GM19035 (cell line): ENCODE results near the gene MACROD1.
"Not testable (repeated sequence)": the region's sequence is repeated elsewhere in the genome, so short reads cannot be mapped to it uniquely, and the experiment has no call there.

Experiments
- ATAC-seq: cut with Tn5 transposase; IDR thresholded peaks from one replicate; pipeline ENCODE4 v1.9.1; 2021; ENCODE audit not compliant: unreplicated experiment

Gene MACROD1

DNA sequence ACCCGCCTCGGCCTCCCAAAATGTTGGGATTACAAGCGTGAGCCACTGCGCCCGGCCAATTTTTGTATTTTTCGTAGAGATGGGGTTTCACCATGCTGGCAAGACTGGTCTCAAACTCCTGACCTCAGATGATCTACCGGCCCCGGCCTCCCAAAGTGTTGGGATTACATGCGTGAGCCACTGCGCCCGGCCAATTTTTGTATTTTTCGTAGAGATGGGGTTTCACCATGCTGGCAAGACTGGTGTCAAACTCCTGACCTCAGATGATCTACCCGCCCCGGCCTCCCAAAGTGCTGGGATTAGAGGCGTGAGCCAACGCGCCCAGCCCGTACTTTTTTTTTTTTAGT is 192.0 kb downstream of the MACROD1 start:
- not testable (repeated sequence) for ATAC-seq

GRCh38 chr11:63970902-63971301 is 195.0 kb downstream of the MACROD1 start:
- ATAC-seq: no peak

- no peak for ATAC-seq
Measured at GRCh38 chr11:63969461-63969860, 196.5 kb downstream of the MACROD1 start.

GRCh38 chr11:63966444-63966843 is 199.5 kb downstream of the MACROD1 start:
- ATAC-seq: no peak

DNA sequence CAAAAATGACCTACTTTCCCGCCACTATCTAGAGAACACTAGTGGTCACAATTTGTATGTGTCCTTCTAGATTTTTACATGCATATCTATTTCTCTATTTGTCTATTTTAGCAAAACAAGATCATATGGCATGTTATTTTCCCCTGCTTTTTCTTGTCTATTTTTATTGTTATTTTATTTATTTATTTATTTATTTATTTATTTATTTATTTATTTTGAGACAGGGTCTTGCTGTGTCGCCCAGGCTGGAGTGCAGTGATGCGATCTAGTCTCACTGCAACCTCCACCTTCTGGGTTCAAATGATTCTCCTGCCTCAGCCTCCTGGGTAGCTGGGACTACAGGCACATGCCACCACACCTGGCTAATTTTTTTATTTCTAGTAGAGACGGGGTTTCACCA is 202.0 kb downstream of the MACROD1 start:
- not testable (repeated sequence) for ATAC-seq

DNA sequence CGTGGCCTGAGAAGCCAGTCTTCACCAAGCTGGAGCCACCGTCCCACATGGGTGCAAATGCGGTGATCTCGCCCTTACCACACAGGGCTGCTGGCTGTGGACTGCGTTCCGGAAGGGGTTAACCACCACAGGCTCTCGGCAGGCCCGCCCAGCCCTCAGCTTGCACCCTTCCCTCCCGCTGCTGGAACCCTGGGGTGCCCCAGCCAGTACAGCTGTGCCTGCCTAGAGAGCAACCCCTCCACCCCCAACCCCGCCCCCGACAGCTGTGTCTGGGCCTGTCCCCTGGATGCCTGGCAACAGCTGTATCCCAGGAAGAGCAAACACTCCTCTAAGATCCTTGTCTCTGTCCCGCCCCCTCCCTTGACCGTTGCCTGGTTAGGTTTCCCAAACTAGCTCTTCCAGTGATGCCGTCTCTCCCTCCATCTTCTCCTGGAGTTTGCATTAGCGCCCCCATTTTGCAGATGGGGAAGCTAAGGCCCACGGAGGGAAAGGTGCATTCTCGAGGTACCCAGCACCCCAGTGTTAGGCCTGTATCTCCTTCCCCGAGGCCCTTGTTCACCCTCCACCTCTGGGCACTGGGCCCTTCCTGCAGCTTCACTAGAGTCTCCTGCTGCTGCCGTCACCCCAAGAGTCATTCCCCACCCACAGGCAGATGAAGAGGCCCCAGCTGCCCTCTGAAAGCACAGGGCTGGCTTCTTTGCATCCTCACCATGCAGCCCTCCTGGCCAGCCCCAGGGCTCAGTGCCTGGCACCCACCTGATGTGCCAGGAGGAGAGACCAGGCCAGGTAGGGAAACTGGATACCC is 204.1 kb downstream of the MACROD1 start:
- no peak for ATAC-seq

- no peak for ATAC-seq
Measured at GRCh38 chr11:63958008-63958407, 207.9 kb downstream of the MACROD1 start.

DNA sequence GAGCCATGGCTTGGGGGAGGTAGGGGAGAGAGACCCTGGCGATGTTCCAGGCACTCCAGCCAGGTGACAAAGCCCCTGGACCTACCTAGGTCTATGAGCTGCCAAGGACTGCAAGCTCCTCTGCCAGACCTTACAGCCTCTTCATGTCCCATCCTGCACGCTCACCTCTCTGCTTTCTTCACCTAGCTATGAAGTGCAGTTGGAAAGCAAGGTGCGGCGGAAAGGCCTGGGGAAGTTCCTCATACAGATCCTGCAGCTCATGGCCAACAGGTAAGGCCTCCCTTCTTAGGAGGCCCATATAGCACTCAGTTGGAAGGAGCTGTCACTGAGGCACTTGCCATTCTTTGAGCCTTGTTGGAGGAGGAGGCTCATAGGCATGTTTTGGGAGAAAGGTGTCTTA is 213.3 kb downstream of the MACROD1 start:
- ATAC-seq: no peak

DNA sequence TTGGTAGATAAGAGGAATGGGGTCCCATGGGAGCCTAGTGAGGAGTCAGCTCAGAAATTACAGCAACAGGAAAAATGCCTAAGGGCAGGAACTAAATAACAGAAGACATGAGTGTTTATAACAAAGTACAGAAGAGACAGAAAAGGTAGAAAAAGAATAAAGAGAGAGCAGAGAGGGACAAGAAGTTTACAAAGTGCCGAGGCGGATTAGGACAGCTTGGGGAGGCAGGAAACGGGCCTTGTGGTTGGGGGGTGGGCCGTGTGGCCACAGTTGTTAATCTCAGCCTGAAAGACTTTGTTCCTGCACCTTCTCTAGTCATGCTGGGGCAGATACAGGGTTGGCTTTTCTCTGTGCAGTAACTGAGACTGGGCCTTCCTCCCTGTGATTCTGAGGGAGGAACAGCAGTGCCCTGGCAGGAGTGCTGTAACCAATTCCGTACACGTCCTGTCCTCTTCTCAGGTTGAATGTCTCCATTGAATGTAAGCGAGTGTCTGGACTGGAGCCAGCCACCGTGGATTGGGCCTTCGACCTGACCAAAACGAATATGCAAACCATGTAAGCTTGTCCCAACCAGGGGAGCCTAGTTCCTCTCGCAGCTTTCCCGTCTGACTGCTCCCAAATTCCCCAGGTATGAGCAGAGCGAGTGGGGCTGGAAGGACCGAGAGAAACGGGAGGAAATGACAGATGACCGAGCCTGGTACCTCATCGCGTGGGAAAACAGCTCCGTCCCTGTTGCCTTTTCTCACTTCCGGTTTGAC is 214.0 kb downstream of the MACROD1 start:
- no peak for ATAC-seq
